ENCODE measurements around the gene GABRP.

The GABRP gene

GRCh38 chr5:170787216-170787615 is 3.7 kb downstream of the GABRP start:
- DNase-seq (ENCODE audit: low spot score), result no peak
- TF ChIP-seq, protein P1, sequence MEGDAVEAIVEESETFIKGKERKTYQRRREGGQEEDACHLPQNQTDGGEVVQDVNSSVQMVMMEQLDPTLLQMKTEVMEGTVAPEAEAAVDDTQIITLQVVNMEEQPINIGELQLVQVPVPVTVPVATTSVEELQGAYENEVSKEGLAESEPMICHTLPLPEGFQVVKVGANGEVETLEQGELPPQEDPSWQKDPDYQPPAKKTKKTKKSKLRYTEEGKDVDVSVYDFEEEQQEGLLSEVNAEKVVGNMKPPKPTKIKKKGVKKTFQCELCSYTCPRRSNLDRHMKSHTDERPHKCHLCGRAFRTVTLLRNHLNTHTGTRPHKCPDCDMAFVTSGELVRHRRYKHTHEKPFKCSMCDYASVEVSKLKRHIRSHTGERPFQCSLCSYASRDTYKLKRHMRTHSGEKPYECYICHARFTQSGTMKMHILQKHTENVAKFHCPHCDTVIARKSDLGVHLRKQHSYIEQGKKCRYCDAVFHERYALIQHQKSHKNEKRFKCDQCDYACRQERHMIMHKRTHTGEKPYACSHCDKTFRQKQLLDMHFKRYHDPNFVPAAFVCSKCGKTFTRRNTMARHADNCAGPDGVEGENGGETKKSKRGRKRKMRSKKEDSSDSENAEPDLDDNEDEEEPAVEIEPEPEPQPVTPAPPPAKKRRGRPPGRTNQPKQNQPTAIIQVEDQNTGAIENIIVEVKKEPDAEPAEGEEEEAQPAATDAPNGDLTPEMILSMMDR (conservative IDR thresholded peaks at IDR 0.05; ENCODE audit: low read depth), result no peak
- POLR2A ChIA-PET (ENCODE audit: low non-redundant PET), result no interaction called here
- H3K27ac ChIP-seq, result no peak overlapping the region
- CTCF ChIA-PET, result interaction anchor here (1.0 to 2.5 kb wide), 2 partner anchors 10 to 43 kb away, joined by 3 to 16 read pairs; no protein-coding TSS in a partner anchor

DNA sequence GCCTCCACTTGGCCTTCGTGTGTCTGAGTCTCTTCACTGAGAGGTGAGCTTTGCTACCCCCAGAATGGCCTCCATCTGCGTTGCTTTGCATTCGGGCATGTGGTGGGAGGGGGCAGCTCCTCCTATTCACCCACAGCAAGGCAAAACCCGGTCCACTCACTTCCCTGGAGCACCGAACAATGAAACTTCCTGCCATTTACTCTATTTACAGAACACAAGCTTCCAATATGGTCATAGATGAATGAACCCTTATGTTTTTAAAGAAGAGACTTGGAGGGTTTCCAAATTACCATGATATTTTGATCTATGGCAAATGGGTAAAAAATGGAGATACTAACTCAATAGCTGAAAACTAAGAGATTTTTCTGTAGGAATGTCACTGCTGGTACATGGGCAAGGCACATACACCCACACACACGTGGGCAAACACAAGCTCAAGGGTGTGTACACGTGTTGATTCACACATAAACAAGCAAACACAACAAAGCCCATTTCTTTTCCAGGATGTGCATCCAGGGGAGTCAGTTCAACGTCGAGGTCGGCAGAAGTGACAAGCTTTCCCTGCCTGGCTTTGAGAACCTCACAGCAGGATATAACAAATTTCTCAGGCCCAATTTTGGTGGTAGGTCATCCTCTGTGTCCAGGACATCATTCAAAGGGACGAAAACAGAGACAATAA is 5.2 kb downstream of the GABRP start:
- TF ChIP-seq, protein P1 (conservative IDR thresholded peaks at IDR 0.05; ENCODE audit: low read depth), result no peak
- POLR2A ChIA-PET (ENCODE audit: low non-redundant PET), result no interaction called here
- CTCF ChIA-PET, result interaction anchor here (2.5 kb wide), 1 partner anchor 44 kb away, joined by 16 read pairs; no protein-coding TSS in a partner anchor
- H3K27ac ChIP-seq, result no peak overlapping the region
- DNase-seq (ENCODE audit: low spot score), result no peak

DNA sequence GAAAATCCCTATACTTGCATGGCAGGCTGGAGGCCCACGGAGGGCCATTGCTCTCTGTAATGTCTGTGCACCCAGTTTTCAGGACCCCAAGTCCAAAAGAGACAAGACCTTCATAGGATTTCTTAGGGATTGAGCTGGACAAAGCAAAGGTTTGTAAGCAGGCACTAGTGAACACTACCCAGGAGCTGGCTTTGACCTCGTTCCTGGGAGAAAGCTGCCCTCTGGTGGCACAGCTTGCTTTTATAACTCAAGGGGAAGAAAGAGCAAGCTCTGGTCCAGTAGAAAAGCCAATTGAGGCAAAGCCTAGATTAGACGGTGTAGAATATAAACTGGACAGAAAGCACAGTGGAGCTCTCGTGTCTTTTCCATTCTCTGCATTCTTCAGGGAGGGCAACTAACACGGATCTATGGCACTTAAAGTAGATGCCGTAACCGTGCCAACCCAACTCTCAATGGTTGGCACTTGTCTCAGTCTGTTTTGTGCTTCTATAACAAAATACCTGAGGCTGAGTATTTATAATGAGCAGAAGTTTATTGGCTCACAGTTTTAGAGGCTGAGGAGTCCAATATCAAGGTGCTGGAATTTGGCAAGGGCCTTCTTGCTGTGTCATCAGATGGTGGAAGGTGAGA is 7.9 kb downstream of the GABRP start:
- ChIA-PET POLR2A (ENCODE audit: low non-redundant PET) (no interaction called here), CTCF (interaction anchor here (0.7 to 4.5 kb wide), 15 partner anchors 9 to 414 kb away, joined by 3 to 146 read pairs (median 5); partner anchors contain the start of gene GABRP)
- DNase-seq (ENCODE audit: low spot score), result peak; percentile 73
- no peak overlapping the region for H3K27ac ChIP-seq
- TF ChIP-seq, protein P1 (conservative IDR thresholded peaks at IDR 0.05; ENCODE audit: low read depth), result peak; percentile 55

GRCh38 chr5:170792878-170793277 is 9.4 kb downstream of the GABRP start:
- no peak for DNase-seq (ENCODE audit: low spot score)
- ChIA-PET POLR2A (ENCODE audit: low non-redundant PET) (no interaction called here), CTCF (interaction anchor here (0.6 to 4.5 kb wide), 5 partner anchors 16 to 412 kb away, joined by 4 to 146 read pairs (median 10); no protein-coding TSS in a partner anchor)
- TF ChIP-seq, protein P1 (conservative IDR thresholded peaks at IDR 0.05; ENCODE audit: low read depth), result no peak
- no peak overlapping the region for H3K27ac ChIP-seq

DNA sequence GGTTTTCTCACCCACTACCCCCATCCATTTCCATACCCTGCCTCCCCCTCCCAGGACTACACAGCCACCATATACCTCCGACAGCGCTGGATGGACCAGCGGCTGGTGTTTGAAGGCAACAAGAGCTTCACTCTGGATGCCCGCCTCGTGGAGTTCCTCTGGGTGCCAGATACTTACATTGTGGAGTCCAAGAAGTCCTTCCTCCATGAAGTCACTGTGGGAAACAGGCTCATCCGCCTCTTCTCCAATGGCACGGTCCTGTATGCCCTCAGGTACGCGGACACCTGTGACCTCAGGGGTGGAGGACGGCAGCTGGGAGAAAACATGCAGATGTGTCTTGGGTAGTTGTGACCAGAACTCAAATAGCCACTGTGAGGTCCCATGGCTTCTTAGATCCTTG is 11.6 kb downstream of the GABRP start:
- POLR2A ChIA-PET (ENCODE audit: low non-redundant PET), result interaction anchor here (0.6 kb wide), 1 partner anchor 241 kb away, joined by 3 read pairs; no protein-coding TSS in a partner anchor
- DNase-seq (ENCODE audit: low spot score), result no peak
- TF ChIP-seq, protein P1 (conservative IDR thresholded peaks at IDR 0.05; ENCODE audit: low read depth), result no peak
- CTCF ChIA-PET, result interaction anchor here (0.5 to 2.1 kb wide), 2 partner anchors 51 to 64 kb away, joined by 3 to 16 read pairs; no protein-coding TSS in a partner anchor
- H3K27ac ChIP-seq, result no peak overlapping the region

GRCh38 chr5:170805666-170806065 is 22.1 kb downstream of the GABRP start:
- no peak overlapping the region for H3K27ac ChIP-seq
- TF ChIP-seq, protein P1 (conservative IDR thresholded peaks at IDR 0.05; ENCODE audit: low read depth), result no peak
- CTCF ChIA-PET, result interaction anchor here (0.6 kb wide), 2 partner anchors 547 to 890 kb away, joined by 3 read pairs; no protein-coding TSS in a partner anchor
- no peak for DNase-seq (ENCODE audit: low spot score)
- POLR2A ChIA-PET (ENCODE audit: low non-redundant PET), result no interaction called here
